Activated T-helper 1 cell treated with anti-CD3 and anti-CD28 coated beads, Interleukin-12 subunit alpha, Interleukin-12 subunit beta, Interleukin-2, Interleukin-4 antibody, amounts not matched to agents 30 ng/mL and 10 ng/mL and 1 ng/mL, durations not matched to agents 14 hours and 24 hours and 36 hours (primary cell): ENCODE data around the gene WBP2. TPM values are rescaled to one million over a fixed set of nuclear protein-coding genes. Genes with fewer than 3 reads are reported as not detected.

Experiments used
- DNase-seq: peaks from one replicate; pipeline ENCODE4 v3.0.0; 2021; ENCODE audit warnings: low spot score
- H3K27ac Mint-ChIP-seq: one replicate; pipeline ENCODE4 v1.8.0; 2021; ENCODE audit warnings: mild to moderate bottlenecking, mixed read lengths
- H3K27me3 Mint-ChIP-seq: one replicate; pipeline ENCODE4 v1.8.0; 2022; ENCODE audit warnings: mild to moderate bottlenecking, moderate library complexity, mixed read lengths; ENCODE audit not compliant: insufficient read depth
- H3K36me3 Mint-ChIP-seq: one replicate; pipeline ENCODE4 v1.8.0; 2021; ENCODE audit warnings: low read depth, mixed read lengths
- H3K4me1 Mint-ChIP-seq: one replicate; pipeline ENCODE4 v1.8.0; 2021; ENCODE audit warnings: low read depth, mixed read lengths
- H3K4me3 Mint-ChIP-seq: one replicate; pipeline ENCODE4 v1.8.0; 2021; ENCODE audit warnings: mild to moderate bottlenecking, moderate library complexity, mixed read lengths
- H3K9me3 Mint-ChIP-seq: one replicate; pipeline ENCODE4 v1.8.0; 2021; ENCODE audit warnings: mixed read lengths
- intact Hi-C: fragments of 100-400 bp; cut with micrococcal nuclease; formaldehyde crosslinking; loops from one replicate; pipeline ENCODE4 v1.15.1; 2024
- total RNA-seq: library from RNA; stranded (reverse); gene quantifications from 2 replicates; pipeline ENCODE4 v1.2.3, GENCODE V29; 2022

WBP2 gene
- total RNA-seq: 68.8 and 74.4 TPM in 2 replicates

- DNase-seq: peak; percentile 96
- peaks cover 34% of the 10 kb centered on the region for H3K4me1 Mint-ChIP-seq
- H3K9me3 Mint-ChIP-seq: no peaks in the 10 kb centered on the region
- no peak within 1 kb of the TSS for H3K4me3 Mint-ChIP-seq
- no peaks in the 10 kb centered on the region for H3K27me3 Mint-ChIP-seq
- H3K36me3 Mint-ChIP-seq: peaks cover 2% of the 10 kb centered on the region
- intact Hi-C loops: loop anchor here (1.0 to 2.0 kb wide), 11 partner anchors 11 to 189 kb away; partner anchors contain the start of genes ACOX1, FBF1, MRPL38 and RECQL5
- peak within 1 kb of the TSS; percentile 88 for H3K27ac Mint-ChIP-seq
These were observed at the start of gene WBP2 for GRCh38 chr17:75855310-75856061. WBP2 (minus strand) TSS chr17:75855335; CDS start chr17:75855297, 38 bp downstream.

- Mint-ChIP-seq H3K27me3 (no peaks in the 10 kb centered on the region), H3K4me3 (no peak overlapping the region), H3K36me3 (peaks cover 11% of the 10 kb centered on the region), H3K9me3 (no peaks in the 10 kb centered on the region), H3K4me1 (peaks cover 16% of the 10 kb centered on the region), H3K27ac (no peak overlapping the region)
- DNase-seq: no peak
- intact Hi-C loops: loop anchor here (10.0 kb wide), 1 partner anchor 372 kb away; no protein-coding TSS in a partner anchor
These were observed 47.3 kb upstream of the WBP2 start for GRCh38 chr17:75902406-75902805.

- DNase-seq: no peak
- Mint-ChIP-seq H3K4me3 (no peak overlapping the region), H3K27me3 (no peaks in the 10 kb centered on the region), H3K36me3 (peaks cover 11% of the 10 kb centered on the region), H3K4me1 (peaks cover 19% of the 10 kb centered on the region), H3K27ac (no peak overlapping the region), H3K9me3 (no peaks in the 10 kb centered on the region)
- intact Hi-C loops: loop anchor here (10.0 kb wide), 1 partner anchor 373 kb away; no protein-coding TSS in a partner anchor
These were observed 46.6 kb upstream of the WBP2 start for GRCh38 chr17:75901727-75902126.

- H3K36me3 Mint-ChIP-seq: peaks cover 11% of the 10 kb centered on the region
- H3K27ac Mint-ChIP-seq: no peak overlapping the region
- DNase-seq: no peak
- intact Hi-C loops: loop anchor here (10.0 kb wide), 1 partner anchor 374 kb away; no protein-coding TSS in a partner anchor
- H3K4me1 Mint-ChIP-seq: peaks cover 12% of the 10 kb centered on the region
- H3K27me3 Mint-ChIP-seq: no peaks in the 10 kb centered on the region
- H3K4me3 Mint-ChIP-seq: no peak overlapping the region
- H3K9me3 Mint-ChIP-seq: no peaks in the 10 kb centered on the region
These were observed 45.8 kb upstream of the WBP2 start for GRCh38 chr17:75900691-75901533.

GRCh38 chr17:75899767-75900468, 44.8 kb upstream of the WBP2 start:
- intact Hi-C loops: loop anchor here (5.0 to 10.0 kb wide), 2 partner anchors 123 to 375 kb away; a partner anchor contains a TSS
- Mint-ChIP-seq H3K27me3 (no peaks in the 10 kb centered on the region), H3K36me3 (peaks cover 20% of the 10 kb centered on the region)

GRCh38 chr17:75899353-75899752, 44.2 kb upstream of the WBP2 start:
- Mint-ChIP-seq H3K36me3 (peaks cover 20% of the 10 kb centered on the region), H3K9me3 (no peaks in the 10 kb centered on the region), H3K4me1 (peaks cover 22% of the 10 kb centered on the region), H3K27ac (no peak overlapping the region), H3K4me3 (no peak overlapping the region), H3K27me3 (no peaks in the 10 kb centered on the region)
- intact Hi-C loops: loop anchor here (5.0 kb wide), 1 partner anchor 122 kb away; a partner anchor contains a TSS
- DNase-seq: no peak

More at GRCh38 chr17:75899767-75900468, 44.8 kb upstream of the WBP2 start:
- no peaks in the 10 kb centered on the region for H3K9me3 Mint-ChIP-seq
- no peak overlapping the region for H3K4me3 Mint-ChIP-seq
- H3K4me1 Mint-ChIP-seq: peaks cover 20% of the 10 kb centered on the region
- H3K27ac Mint-ChIP-seq: no peak overlapping the region
- no peak for DNase-seq

GRCh38 chr17:75898791-75899190, 43.7 kb upstream of the WBP2 start:
- intact Hi-C loops: loop anchor here (5.0 kb wide), 1 partner anchor 121 kb away; a partner anchor contains a TSS
- no peak overlapping the region for H3K27ac Mint-ChIP-seq
- peak overlapping the region; percentile 15 for H3K4me3 Mint-ChIP-seq
- no peak for DNase-seq
- no peaks in the 10 kb centered on the region for H3K9me3 Mint-ChIP-seq
- H3K4me1 Mint-ChIP-seq: peaks cover 24% of the 10 kb centered on the region
- peaks cover 22% of the 10 kb centered on the region for H3K36me3 Mint-ChIP-seq
- H3K27me3 Mint-ChIP-seq: no peaks in the 10 kb centered on the region

GRCh38 chr17:75898065-75898464, 42.9 kb upstream of the WBP2 start:
- H3K36me3 Mint-ChIP-seq: peaks cover 23% of the 10 kb centered on the region
- intact Hi-C loops: loop anchor here (5.0 kb wide), 1 partner anchor 121 kb away; a partner anchor contains a TSS
- no peaks in the 10 kb centered on the region for H3K27me3 Mint-ChIP-seq
- H3K9me3 Mint-ChIP-seq: no peaks in the 10 kb centered on the region
- peaks cover 26% of the 10 kb centered on the region for H3K4me1 Mint-ChIP-seq
- H3K27ac Mint-ChIP-seq: no peak overlapping the region
- H3K4me3 Mint-ChIP-seq: peak overlapping the region; percentile 77
- no peak for DNase-seq

- DNase-seq: no peak
- Mint-ChIP-seq H3K9me3 (no peaks in the 10 kb centered on the region), H3K27me3 (no peaks in the 10 kb centered on the region), H3K27ac (peak overlapping the region; percentile 68), H3K4me3 (peak overlapping the region; percentile 77), H3K36me3 (peaks cover 23% of the 10 kb centered on the region), H3K4me1 (peaks cover 26% of the 10 kb centered on the region)
- intact Hi-C loops: loop anchor here (5.0 kb wide), 1 partner anchor 120 kb away; a partner anchor contains a TSS
These were observed 42.3 kb upstream of the WBP2 start for GRCh38 chr17:75897160-75898019.

GRCh38 chr17:75896415-75897159, 41.5 kb upstream of the WBP2 start, which contains the start of gene TRIM65:
TRIM65 (minus strand) TSS chr17:75896951; CDS start chr17:75896937, 14 bp downstream.
- Mint-ChIP-seq H3K27ac (peak within 1 kb of the TSS; percentile 77), H3K4me3 (peak within 1 kb of the TSS; percentile 91), H3K36me3 (peaks cover 21% of the 10 kb centered on the region), H3K27me3 (no peaks in the 10 kb centered on the region), H3K4me1 (peaks cover 26% of the 10 kb centered on the region), H3K9me3 (no peaks in the 10 kb centered on the region)
- intact Hi-C loops: loop anchor here (1.0 to 5.0 kb wide), 3 partner anchors 8 to 119 kb away; partner anchors contain the start of genes MRPL38 and WBP2
- DNase-seq: peak; percentile 73
